GM18868 (cell line): ENCODE results near the gene TALDO1.
A peak's percentile ranks its signal among the peaks of the same experiment; 100 is the strongest.
"Not testable (repeated sequence)": the region's sequence is repeated elsewhere in the genome, so short reads cannot be mapped to it uniquely, and the experiment has no call there.

ENCODE experiments used
- ATAC-seq: cut with Tn5 transposase; IDR thresholded peaks from one replicate; pipeline ENCODE4 v1.9.1; 2021; ENCODE audit warnings: mild to moderate bottlenecking, moderate library complexity; ENCODE audit not compliant: unreplicated experiment

Gene TALDO1

GRCh38 chr11:733072-733471 is 14.2 kb upstream of the TALDO1 start:
- no peak for ATAC-seq

DNA sequence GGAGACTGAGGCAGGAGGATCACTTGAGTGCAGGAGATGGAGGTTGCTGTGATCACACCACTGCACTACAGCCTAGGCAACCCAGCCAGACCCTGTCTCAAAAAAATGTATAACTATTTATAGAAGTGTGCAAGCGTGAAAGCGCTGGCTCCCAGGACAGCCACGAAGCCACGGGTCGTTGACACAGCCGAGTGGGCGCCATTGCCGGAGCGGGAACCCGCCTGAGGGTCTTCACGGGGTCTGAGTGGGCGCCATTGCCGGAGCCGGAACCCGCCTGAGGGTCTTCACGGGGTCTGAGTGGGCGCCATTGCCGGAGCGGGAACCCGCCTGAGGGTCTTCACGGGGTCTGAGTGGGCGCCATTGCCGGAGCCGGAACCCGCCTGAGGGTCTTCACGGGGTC is 12.7 kb upstream of the TALDO1 start:
- ATAC-seq, result not testable (repeated sequence)

GRCh38 chr11:737366-737765 is 9.9 kb upstream of the TALDO1 start:
- no peak for ATAC-seq

GRCh38 chr11:737899-738298 is 9.4 kb upstream of the TALDO1 start:
- not testable (repeated sequence) for ATAC-seq

DNA sequence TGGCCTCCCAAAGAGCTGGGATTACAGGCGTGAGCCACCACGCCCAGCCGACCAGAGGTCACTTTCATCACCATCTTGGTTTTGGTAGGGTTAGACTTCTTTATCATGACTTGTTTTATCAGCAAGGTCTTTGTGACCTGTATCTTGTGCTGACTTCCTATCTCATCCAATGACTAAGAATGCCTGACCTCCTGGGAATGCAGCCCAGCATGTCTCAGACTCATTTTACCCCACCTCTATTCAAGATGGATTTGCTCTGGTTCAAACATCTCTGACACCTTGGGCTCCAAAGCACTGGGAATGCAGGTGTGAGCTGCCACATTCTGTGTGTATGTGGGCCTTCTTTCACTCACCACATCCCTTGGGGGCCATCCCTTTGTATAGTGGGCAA is 5.1 kb upstream of the TALDO1 start:
- ATAC-seq, result no peak

DNA sequence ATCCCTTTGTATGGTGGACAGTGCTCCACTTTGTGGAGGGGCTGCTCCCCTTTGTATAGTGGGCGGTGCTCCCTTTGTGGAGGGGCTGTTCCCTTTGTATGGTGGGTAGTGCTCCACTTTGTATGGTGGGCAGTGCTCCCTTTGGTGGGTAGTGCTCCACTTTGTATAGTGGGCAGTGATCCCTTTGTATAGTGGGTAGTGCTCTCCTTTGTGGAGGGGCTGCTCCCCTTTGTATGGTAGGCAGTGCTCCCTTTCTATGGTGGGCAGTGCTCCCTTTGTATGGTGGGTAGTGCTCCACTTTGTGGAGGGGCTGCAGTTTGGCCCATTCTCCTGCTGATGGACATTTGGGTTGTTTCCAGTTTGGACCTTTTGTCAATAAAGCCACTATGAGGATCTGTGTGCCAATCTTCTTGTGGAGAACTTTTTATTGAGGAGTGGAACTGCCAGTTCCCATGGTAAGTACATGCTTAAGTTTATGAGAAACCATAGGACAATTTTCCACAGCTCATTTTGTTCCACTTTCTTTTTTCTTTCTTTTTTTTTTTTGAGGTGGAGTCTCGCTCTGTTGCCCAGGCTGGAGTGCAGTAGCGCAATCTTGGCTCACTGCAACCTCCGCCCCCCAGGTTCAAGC is 4.6 kb upstream of the TALDO1 start:
- ATAC-seq, result no peak

- ATAC-seq, result no peak
These were observed 1.8 kb upstream of the TALDO1 start for GRCh38 chr11:745428-745827.

DNA sequence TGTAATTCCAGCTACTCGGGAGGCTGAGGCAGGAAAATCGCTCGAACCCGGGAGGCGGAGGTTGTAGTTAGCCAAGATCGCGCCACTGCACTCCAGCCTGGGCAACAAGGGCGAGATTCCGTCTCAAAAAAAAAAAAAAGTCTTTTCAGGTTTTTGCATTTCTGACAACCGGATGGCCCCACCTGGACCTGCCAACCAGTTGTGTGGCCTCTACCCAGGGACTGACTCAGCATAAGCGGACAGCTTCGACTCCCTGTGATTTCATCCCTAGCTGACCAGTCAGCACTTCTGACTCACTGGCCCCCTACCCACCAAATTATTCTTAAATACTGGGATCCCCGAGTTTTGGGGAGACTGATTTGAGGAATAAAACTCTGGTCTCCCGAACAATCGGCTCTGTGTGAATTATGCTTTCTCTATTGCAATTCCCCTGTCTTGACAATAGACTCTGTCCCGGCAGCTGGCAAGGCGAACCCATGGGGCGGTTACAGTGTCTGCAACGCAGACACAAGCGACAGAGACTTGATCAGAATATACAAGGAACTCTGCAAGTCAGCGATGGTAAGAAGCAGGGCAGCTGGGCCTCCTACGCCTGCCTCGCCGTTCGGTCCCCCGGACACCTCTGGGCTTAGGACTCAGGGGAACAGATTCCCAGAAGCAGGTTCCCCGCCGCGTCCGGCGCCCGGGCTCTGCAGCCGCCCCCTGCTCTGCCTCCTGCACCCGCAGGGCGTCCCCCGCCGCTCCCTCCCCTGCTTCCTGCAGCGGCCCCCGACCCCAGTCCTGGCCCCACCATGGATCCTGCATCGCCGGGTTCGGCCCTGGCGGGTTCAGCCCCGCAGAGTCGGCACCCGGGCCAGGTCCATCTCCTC is 741 bp upstream of the TALDO1 start:
- ATAC-seq, result peak; percentile 27

- no peak for ATAC-seq
These were observed 719 bp downstream of the TALDO1 start for GRCh38 chr11:748007-748359.

- ATAC-seq, result no peak
These were observed 2.5 kb downstream of the TALDO1 start for GRCh38 chr11:749731-750130.

DNA sequence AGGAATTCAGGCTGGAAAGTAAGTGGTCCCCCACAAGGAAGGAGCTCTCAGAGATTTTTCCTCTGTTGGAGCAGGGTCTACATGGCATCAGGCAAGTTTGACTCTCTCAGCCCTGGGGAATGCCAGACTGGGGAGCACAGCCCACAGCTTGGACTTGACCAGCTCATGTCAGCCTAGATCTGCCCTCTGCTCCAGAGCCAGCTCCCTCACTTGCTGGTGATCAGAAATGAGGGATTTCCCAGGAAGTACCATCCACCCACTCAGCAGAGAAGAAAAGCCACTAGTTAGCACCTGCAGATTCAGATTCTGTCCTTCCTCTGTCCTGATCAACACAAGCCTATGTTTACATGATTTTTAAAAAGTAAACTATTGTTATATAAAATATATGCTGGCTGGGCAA is 13.0 kb downstream of the TALDO1 start:
- ATAC-seq, result no peak

DNA sequence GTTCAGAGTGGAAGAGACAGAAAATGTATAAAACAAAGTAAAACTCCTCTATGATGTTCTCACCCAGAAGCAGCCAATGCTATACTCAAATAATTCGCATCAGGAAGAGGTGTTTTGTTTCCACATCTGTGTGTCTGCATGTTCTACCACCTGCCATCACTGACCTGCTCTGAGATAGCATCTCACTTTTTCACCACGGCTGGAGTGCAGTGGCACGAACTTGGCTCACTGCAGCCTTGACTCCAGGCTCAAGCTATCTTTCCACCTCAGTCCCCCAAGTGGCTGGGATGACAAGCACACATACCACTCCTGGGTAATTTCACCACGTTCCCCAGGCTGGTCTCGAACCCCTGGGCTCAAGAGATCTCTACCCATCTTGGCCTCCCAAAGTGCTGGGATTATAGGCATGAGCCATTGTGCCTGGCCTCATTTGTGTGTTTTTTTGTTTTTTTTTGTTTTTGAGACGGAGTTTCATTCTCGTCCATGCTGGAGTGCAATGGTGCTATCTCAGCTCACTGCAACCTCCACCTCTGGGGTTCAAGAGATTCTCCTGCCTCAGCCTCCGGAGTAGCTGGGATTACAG is 14.4 kb downstream of the TALDO1 start:
- no peak for ATAC-seq

- ATAC-seq, result no peak
These were observed 15.3 kb downstream of the TALDO1 start for GRCh38 chr11:762421-763072.

GRCh38 chr11:763073-763463 is 15.8 kb downstream of the TALDO1 start:
- ATAC-seq, result no peak

DNA sequence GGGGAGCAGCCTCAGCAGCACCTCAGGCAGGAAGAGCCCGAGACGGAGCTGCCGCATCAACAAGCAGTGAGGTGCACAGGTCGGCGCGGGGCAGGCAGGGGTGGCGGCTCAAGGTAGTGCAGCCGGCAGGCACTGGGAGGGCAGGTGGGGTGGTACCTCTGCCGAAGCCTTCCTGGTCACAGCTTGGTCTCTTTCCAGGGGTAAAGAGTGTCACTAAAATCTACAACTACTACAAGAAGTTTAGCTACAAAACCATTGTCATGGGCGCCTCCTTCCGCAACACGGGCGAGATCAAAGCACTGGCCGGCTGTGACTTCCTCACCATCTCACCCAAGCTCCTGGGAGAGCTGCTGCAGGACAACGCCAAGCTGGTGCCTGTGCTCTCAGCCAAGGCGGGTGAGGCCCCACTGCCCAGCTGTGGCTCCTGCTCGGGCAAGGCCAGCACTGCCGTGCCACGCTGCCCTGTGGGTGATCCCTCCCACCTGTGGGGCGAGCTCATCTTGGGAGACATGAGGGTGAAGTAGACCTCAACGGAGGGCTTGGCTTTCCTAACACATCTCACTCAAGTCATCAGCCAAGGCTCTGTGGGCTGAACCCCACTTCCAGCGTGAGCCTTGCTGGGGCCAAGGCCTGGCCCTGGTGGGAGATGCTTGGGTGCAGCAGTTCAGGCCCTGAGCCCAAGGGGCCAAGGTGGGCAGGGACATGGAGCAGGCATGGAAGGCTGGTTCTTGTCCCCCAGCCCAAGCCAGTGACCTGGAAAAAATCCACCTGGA is 16.5 kb downstream of the TALDO1 start:
- ATAC-seq, result no peak

GRCh38 chr11:764322-765024 is 17.2 kb downstream of the TALDO1 start:
- no peak for ATAC-seq

DNA sequence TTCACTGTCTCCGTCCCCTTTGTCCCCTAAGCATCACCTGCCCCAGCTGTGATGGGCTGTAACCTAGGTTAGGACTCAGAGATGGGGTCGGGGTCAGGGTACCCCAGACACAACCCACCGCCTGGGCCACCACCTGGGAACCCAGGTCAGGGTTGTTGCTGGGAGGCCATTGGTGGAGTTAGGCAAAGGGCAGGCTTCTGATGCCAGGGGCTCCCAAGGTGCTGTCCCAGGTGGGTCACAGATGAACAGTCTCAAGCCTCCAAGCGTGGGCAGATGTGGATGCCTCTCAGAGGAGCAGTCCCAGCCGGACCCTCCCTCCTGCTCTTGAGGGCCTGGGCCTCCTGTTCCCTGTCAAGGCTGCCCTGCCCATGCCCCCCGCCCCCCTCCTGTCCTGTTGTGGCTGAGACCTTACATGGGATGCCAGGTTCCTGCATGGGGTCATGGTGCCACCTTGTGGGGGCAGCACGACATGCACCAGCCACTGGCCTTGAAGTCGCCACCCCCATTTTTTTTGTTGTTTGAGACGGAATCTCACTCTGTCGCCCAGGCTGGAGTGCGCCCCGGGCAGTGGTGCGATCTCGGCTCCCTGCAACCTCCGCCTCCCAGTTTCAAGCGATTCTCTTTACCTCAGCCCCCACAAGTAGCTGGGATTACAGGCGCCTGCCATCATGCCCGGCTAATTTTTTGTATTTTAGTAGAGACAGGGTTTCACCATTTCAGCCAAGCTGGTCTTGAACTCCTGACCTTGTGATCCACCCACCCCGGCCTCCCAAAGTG is 17.9 kb downstream of the TALDO1 start:
- no peak for ATAC-seq

- no peak for ATAC-seq
These were observed 18.5 kb downstream of the TALDO1 start for GRCh38 chr11:765802-766091.

- ATAC-seq, result no peak
These were observed 19.1 kb downstream of the TALDO1 start for GRCh38 chr11:766106-766935.
